A673 (cell line): ENCODE results near the gene PODXL. TPM values are rescaled to one million over a fixed set of nuclear protein-coding genes. Genes with fewer than 3 reads are reported as not detected.

Source experiments
- BruUV-seq: library from RNA; stranded (reverse); fragments of 400-500 nt; replicated peaks from 2 replicates; lab custom pipeline; 2021; lab: Mats Ljungman, UMichigan
- CTCF ChIA-PET: fragments of 300-600 bp; sonication (Branson Sonifier 250); formaldehyde crosslinking; loops from one replicate; lab custom pipeline; 2022; ENCODE audit warnings: antibody characterized with exemption; lab: Charles Lee
- POLR2A ChIA-PET: fragments of 300-600 bp; sonication (Branson Sonifier 250); formaldehyde crosslinking; loops from one replicate; lab custom pipeline; 2022; ENCODE audit warnings: antibody characterized with exemption; ENCODE audit not compliant: low non-redundant PET; lab: Charles Lee
- DNase-seq: peaks from one replicate; pipeline ENCODE4 v3.0.0-alpha.2; 2015; ENCODE audit warnings: low spot score
- H3K27ac ChIP-seq: fragments of 200-600 bp; sonication (generic); 2 replicates; pipeline ENCODE4 v1.5.1; 2016; ENCODE audit warnings: mixed run types, low read depth, mild to moderate bottlenecking, mixed read lengths, antibody characterized with exemption, low read length; ENCODE audit not compliant: poor library complexity, severe bottlenecking
- H3K27me3 ChIP-seq: fragments of 200-600 bp; sonication (generic); replicated peaks from 2 replicates; pipeline ENCODE4 v1.6.1; 2017; ENCODE audit warnings: mixed run types, low read depth, mild to moderate bottlenecking, mixed read lengths, antibody characterized with exemption, low read length; ENCODE audit not compliant: insufficient read depth, poor library complexity
- H3K36me3 ChIP-seq: fragments of 200-600 bp; sonication (generic); 2 replicates; pipeline ENCODE4 v1.6.1; 2016; ENCODE audit warnings: mixed run types, mild to moderate bottlenecking, mixed read lengths, antibody characterized with exemption, low read length; ENCODE audit not compliant: insufficient read depth, poor library complexity, severe bottlenecking
- H3K4me1 ChIP-seq: fragments of 200-600 bp; sonication (generic); 2 replicates; pipeline ENCODE4 v1.6.1; 2017; ENCODE audit warnings: mixed run types, mild to moderate bottlenecking, mixed read lengths, antibody characterized with exemption, low read length; ENCODE audit not compliant: insufficient read depth, poor library complexity, severe bottlenecking
- H3K4me3 ChIP-seq: fragments of 200-600 bp; sonication (generic); 2 replicates; pipeline ENCODE4 v1.5.1; 2016; ENCODE audit warnings: low read depth, mixed run types, mild to moderate bottlenecking, mixed read lengths, low read length; ENCODE audit not compliant: poor library complexity, severe bottlenecking
- H3K9me3 ChIP-seq: fragments of 200-600 bp; sonication (generic); 2 replicates; pipeline ENCODE4 v1.6.1; 2016; ENCODE audit warnings: mixed run types, low read depth, mild to moderate bottlenecking, mixed read lengths, antibody characterized with exemption, low read length; ENCODE audit not compliant: poor library complexity, severe bottlenecking
- EZH2 ChIP-seq: fragments of 200-600 bp; sonication (generic); IDR thresholded peaks from 2 replicates; pipeline ENCODE4 v1.6.1; 2017; ENCODE audit warnings: borderline replicate concordance, low read depth, mild to moderate bottlenecking, mixed read lengths, antibody characterized with exemption, low read length; ENCODE audit not compliant: poor library complexity, severe bottlenecking
- intact Hi-C: fragments of 100-400 bp; cut with micrococcal nuclease; formaldehyde crosslinking; loops from one replicate; pipeline ENCODE4 v1.10.0; 2022; ENCODE audit not compliant: unreplicated experiment
- total RNA-seq: library from RNA; stranded (reverse); gene quantifications from 2 replicates; pipeline ENCODE4 v1.2.3, GENCODE V29; 2021
- TF ChIP-seq, protein P1 (sequence below): fragments of 300-800, 200-600 bp; sonication (generic); conservative IDR thresholded peaks from 2 replicates; pipeline ENCODE4 v1.5.1; 2017; ENCODE audit warnings: low read depth, mild to moderate bottlenecking, antibody characterized with exemption, low read length, moderate library complexity, mixed read lengths

Gene PODXL
- total RNA-seq, 1 experiment from 2014 or later: 22.1 TPM

GRCh38 chr7:131538071-131538812 is 18.2 kb downstream of the PODXL start:
- H3K9me3 ChIP-seq: no peaks in the 10 kb centered on the region
- ChIA-PET POLR2A (no interaction called here), CTCF (interaction anchor here (0.5 to 1.3 kb wide), 2 partner anchors 8 to 165 kb away, joined by 4 read pairs; no protein-coding TSS in a partner anchor)
- intact Hi-C loops: no loop called here
- H3K36me3 ChIP-seq: no peaks in the 10 kb centered on the region
- no peak for DNase-seq
- H3K4me1 ChIP-seq: peaks cover 29% of the 10 kb centered on the region
- H3K4me3 ChIP-seq: no peak overlapping the region
- no TSS peak for BruUV-seq
- H3K27ac ChIP-seq: peak overlapping the region; percentile 70
- no peaks in the 10 kb centered on the region for H3K27me3 ChIP-seq
- TF ChIP-seq, protein P1, sequence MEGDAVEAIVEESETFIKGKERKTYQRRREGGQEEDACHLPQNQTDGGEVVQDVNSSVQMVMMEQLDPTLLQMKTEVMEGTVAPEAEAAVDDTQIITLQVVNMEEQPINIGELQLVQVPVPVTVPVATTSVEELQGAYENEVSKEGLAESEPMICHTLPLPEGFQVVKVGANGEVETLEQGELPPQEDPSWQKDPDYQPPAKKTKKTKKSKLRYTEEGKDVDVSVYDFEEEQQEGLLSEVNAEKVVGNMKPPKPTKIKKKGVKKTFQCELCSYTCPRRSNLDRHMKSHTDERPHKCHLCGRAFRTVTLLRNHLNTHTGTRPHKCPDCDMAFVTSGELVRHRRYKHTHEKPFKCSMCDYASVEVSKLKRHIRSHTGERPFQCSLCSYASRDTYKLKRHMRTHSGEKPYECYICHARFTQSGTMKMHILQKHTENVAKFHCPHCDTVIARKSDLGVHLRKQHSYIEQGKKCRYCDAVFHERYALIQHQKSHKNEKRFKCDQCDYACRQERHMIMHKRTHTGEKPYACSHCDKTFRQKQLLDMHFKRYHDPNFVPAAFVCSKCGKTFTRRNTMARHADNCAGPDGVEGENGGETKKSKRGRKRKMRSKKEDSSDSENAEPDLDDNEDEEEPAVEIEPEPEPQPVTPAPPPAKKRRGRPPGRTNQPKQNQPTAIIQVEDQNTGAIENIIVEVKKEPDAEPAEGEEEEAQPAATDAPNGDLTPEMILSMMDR: no peak
- no peak for TF ChIP-seq EZH2

- intact Hi-C loops: no loop called here
- H3K27me3 ChIP-seq: no peaks in the 10 kb centered on the region
- ChIA-PET CTCF (no interaction called here), POLR2A (no interaction called here)
- peaks cover 29% of the 10 kb centered on the region for H3K4me1 ChIP-seq
- H3K27ac ChIP-seq: peak overlapping the region; percentile 70
- no TSS peak for BruUV-seq
- H3K4me3 ChIP-seq: no peak overlapping the region
- DNase-seq: peak; percentile 32
- no peaks in the 10 kb centered on the region for H3K36me3 ChIP-seq
- no peak for TF ChIP-seq EZH2
- TF ChIP-seq, protein P1: no peak
- no peaks in the 10 kb centered on the region for H3K9me3 ChIP-seq
Measured at GRCh38 chr7:131537571-131537978, 18.9 kb downstream of the PODXL start.

DNA sequence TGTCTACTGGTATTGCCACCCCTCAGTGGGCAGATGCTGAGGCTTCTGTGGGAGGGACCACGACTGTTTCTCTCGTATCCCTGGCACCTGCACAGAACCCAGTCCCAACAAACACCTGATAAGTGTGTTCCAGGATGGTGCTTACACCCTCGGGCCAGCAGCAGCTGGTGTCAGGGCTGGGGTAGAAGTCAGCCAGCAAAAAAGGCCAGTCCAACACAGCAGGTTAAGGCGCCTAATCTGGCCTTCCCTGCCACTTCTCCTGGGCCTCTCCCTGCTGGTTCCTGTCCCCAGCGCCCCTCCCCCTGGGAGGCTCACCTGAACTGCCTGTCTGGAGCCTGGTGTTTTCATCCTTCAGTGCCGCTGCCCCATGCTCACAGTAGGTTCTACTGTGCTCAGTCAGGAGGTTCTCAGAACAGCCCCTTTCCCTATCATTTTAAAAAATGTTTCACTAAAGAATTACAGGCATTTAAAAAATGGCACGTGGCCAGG is 20.0 kb downstream of the PODXL start:
- H3K9me3 ChIP-seq: no peaks in the 10 kb centered on the region
- no peak overlapping the region for H3K4me3 ChIP-seq
- intact Hi-C loops: no loop called here
- ChIA-PET CTCF (no interaction called here), POLR2A (no interaction called here)
- H3K4me1 ChIP-seq: peaks cover 29% of the 10 kb centered on the region
- H3K36me3 ChIP-seq: no peaks in the 10 kb centered on the region
- DNase-seq: no peak
- no TSS peak for BruUV-seq
- no peak for TF ChIP-seq EZH2
- TF ChIP-seq, protein P1: no peak
- H3K27me3 ChIP-seq: no peaks in the 10 kb centered on the region
- H3K27ac ChIP-seq: no peak overlapping the region
